ENCODE data around the gene COPS9. TPM values are rescaled to one million over a fixed set of nuclear protein-coding genes. Genes with fewer than 3 reads are reported as not detected.

Gene COPS9
- total RNA-seq, 1 experiment from 2014 or later, result 202 TPM

DNA sequence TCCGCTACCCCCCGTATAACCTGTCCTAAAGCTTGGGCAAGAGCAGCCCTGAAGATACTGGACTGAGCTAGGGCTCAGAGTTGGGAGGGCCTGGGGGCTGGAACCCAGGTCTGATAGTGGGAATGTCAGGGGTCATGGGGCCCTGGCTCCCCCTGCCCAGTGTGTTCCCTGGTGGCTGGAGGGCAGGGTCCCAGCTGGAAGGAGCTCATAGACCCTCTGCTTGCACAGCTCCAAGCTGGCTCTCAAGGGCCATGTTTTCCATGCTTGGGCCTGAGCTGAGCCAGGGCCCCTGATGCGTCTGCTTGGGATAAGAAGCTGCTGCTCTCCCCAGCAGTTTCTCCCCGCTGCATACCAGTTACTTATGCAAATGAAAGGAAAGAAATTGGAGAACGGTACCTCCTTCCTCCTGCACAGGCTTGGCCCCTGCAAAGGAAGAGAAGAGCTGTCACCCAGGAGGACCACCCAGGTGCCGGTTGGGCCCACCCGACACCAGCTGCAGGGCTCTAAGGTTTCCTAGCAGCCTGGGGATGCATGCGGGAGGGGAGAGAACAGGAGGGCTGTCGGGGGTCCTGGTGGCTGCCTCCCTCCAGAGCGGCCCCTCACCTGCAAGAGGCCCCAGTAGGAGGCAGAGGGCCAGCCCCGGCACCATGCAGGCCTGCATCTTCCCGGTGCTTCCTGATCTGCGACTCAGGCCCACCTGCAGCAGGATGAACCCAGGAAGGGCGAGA is 3.7 kb upstream of the COPS9 start:
- TF ChIP-seq CTCF (conservative IDR thresholded peaks at IDR 0.05) (no peak), EZH2 (IDR thresholded peaks at IDR 0.05; ENCODE audit: low read depth) (no peak)
- Histone ChIP-seq H4K20me1 (ENCODE audit: insufficient read depth) (no peaks in the 10 kb centered on the region), H3K27ac (no peak overlapping the region), H3K9me3 (ENCODE audit: insufficient read depth, low read depth) (no peaks in the 10 kb centered on the region), H3K79me2 (ENCODE audit: low read depth) (peaks cover 12% of the 10 kb centered on the region), H2AFZ (no peak overlapping the region), H3K4me2 (no peak overlapping the region), H3K4me3 (no peak overlapping the region), H3K4me1 (replicated peaks; ENCODE audit: insufficient read depth) (peaks cover 12% of the 10 kb centered on the region), H3K27me3 (ENCODE audit: insufficient read depth, low read depth) (peaks cover 58% of the 10 kb centered on the region), H3F3A (ENCODE audit: insufficient read depth, low read depth) (no peaks in the 10 kb centered on the region), H3K9me2 (ENCODE audit: insufficient read depth) (no peaks in the 10 kb centered on the region), H3K36me3 (ENCODE audit: low read depth) (no peaks in the 10 kb centered on the region)
- ChIA-PET POLR2A (ENCODE audit: unreplicated experiment) (no interaction called here), CTCF (interaction anchor here (0.5 to 1.2 kb wide), 2 partner anchors 54 to 79 kb away, joined by 4 to 5 read pairs; no protein-coding TSS in a partner anchor)
- intact Hi-C loops (cut with micrococcal nuclease; ENCODE audit: unreplicated experiment), result loop anchor here (10.0 kb wide), 1 partner anchor 115 kb away; the partner anchor contains the start of gene NDUFA10
- DNase-seq, result no peak
- no TSS peak for BruUV-seq (replicated peaks)

GRCh38 chr2:240139011-240139441 is 2.9 kb upstream of the COPS9 start:
- Histone ChIP-seq H3K4me1 (replicated peaks; ENCODE audit: insufficient read depth) (peaks cover 17% of the 10 kb centered on the region), H3K4me3 (no peak overlapping the region), H2AFZ (no peak overlapping the region), H4K20me1 (ENCODE audit: insufficient read depth) (no peaks in the 10 kb centered on the region), H3K27ac (no peak overlapping the region), H3K9me2 (ENCODE audit: insufficient read depth) (no peaks in the 10 kb centered on the region), H3K79me2 (ENCODE audit: low read depth) (peaks cover 20% of the 10 kb centered on the region), H3K4me2 (no peak overlapping the region), H3K9me3 (ENCODE audit: insufficient read depth, low read depth) (no peaks in the 10 kb centered on the region), H3F3A (ENCODE audit: insufficient read depth, low read depth) (no peaks in the 10 kb centered on the region), H3K36me3 (ENCODE audit: low read depth) (no peaks in the 10 kb centered on the region), H3K27me3 (ENCODE audit: insufficient read depth, low read depth) (peaks cover 56% of the 10 kb centered on the region)
- BruUV-seq (replicated peaks), result no TSS peak
- ChIA-PET POLR2A (ENCODE audit: unreplicated experiment) (no interaction called here), CTCF (no interaction called here)
- TF ChIP-seq CTCF (conservative IDR thresholded peaks at IDR 0.05) (no peak), EZH2 (IDR thresholded peaks at IDR 0.05; ENCODE audit: low read depth) (no peak)
- DNase-seq, result no peak
- intact Hi-C loops (cut with micrococcal nuclease; ENCODE audit: unreplicated experiment), result no loop called here

- H4K20me1 ChIP-seq (ENCODE audit: insufficient read depth), result no peaks in the 10 kb centered on the region
- H3F3A ChIP-seq (ENCODE audit: insufficient read depth, low read depth), result no peaks in the 10 kb centered on the region
- peaks cover 52% of the 10 kb centered on the region for H3K27me3 ChIP-seq (ENCODE audit: insufficient read depth, low read depth)
- no peak overlapping the region for H3K4me3 ChIP-seq
- TF ChIP-seq CTCF (conservative IDR thresholded peaks at IDR 0.05), result no peak
- TF ChIP-seq EZH2 (IDR thresholded peaks at IDR 0.05; ENCODE audit: low read depth), result no peak
- peaks cover 25% of the 10 kb centered on the region for H3K79me2 ChIP-seq (ENCODE audit: low read depth)
- 0 out of 2 replicates have a peak, but pooled peaks cover 4% of the 10 kb centered on the region for H3K36me3 ChIP-seq (ENCODE audit: low read depth)
- no peaks in the 10 kb centered on the region for H3K9me2 ChIP-seq (ENCODE audit: insufficient read depth)
- no peak overlapping the region for H3K27ac ChIP-seq
- DNase-seq, result no peak
- intact Hi-C loops (cut with micrococcal nuclease; ENCODE audit: unreplicated experiment), result no loop called here
- BruUV-seq (replicated peaks), result no TSS peak
- no peaks in the 10 kb centered on the region for H3K9me3 ChIP-seq (ENCODE audit: insufficient read depth, low read depth)
- H2AFZ ChIP-seq, result no peak overlapping the region
- peaks cover 17% of the 10 kb centered on the region for H3K4me1 ChIP-seq (replicated peaks; ENCODE audit: insufficient read depth)
- H3K4me2 ChIP-seq, result no peak overlapping the region
- POLR2A ChIA-PET (ENCODE audit: unreplicated experiment), result no interaction called here
- CTCF ChIA-PET, result no interaction called here
These were observed 2.3 kb upstream of the COPS9 start for GRCh38 chr2:240138254-240138984.
